NCI-H146 (cell line): ENCODE data around the gene MYO3B.

Source experiments
- DNase-seq: peaks from one replicate; lab custom pipeline; 2025; lab: John Stamatoyannopoulos, UW

Gene MYO3B

DNA sequence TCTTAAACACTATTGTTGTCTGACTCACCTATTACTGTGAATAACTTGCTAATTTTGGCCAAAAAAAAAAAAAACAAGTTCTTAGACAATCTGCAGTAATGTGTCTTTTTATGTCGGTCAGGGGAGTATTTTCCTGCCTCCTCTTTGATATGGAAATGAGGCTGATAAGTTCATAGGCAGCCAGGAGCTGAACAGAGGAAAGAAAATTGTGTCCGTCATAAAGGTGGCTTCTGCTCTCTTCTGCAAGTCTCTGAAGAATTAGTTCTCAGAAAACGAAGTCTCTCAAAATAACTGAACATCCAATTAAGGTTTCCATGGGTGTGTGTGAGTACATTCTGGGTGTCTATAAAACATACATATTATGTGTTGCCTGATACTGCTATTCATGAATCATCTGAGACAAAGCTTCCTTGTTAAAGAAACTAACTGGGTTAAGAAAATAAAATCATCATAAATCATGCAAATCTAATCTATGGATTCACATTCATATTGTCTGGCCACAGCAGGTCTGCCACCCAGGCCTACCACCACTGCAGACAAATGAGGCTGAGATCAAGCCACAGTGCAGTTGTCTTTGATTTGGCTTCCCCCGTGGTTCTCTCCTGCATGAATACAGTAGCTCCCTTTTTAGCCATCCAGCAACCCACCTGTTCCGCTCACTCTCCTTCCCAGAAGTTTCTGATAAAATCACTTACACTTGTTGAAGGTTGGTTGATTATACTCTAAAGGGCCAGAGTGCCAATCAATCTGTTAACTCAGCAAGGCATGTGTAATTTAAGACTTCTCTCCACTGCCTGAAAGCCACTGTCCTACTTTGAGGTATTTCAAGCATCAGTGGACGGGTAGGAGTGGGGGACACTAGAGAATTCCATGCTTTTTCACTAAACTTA, 517.8 kb downstream of the MYO3B start:
- DNase-seq: no peak

DNA sequence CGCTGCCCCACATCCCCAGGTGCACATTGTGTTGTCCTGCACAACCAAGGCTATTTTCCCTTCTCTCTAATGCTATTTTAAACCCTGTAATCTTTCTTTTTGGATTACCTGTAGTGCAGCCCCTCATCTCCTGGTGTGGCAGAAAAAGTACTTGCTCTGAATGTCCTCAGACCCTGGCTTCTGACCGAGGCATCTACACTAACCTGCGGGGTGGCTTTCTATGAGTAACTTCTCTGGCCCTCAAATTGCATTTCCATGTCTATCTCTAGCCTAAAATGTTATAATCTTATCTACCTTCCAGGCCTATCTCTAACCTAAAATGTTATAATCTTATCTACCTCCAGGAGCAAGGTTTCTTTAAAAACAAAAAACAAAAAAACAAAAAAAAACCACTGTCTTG, 519.0 kb downstream of the MYO3B start:
- no peak for DNase-seq

DNA sequence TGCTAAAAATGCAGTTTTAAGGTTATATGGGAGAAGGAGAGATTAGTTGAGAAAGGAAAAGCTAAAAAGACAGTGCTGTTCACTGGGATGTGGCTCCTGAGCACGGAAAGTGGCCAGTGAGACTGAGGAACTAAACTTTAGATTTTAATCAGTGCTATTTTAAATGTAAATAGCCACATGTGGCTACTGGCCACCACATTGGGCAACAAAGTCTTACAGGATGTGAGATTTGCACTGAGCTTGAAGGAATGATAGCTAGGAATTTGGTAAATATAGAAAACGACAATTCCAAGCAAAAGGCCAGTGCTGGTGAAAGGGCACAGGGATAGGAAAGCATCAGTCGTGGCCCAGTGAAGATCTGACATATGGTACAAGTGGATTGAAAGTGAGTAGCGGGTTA, 523.1 kb downstream of the MYO3B start:
- no peak for DNase-seq

DNA sequence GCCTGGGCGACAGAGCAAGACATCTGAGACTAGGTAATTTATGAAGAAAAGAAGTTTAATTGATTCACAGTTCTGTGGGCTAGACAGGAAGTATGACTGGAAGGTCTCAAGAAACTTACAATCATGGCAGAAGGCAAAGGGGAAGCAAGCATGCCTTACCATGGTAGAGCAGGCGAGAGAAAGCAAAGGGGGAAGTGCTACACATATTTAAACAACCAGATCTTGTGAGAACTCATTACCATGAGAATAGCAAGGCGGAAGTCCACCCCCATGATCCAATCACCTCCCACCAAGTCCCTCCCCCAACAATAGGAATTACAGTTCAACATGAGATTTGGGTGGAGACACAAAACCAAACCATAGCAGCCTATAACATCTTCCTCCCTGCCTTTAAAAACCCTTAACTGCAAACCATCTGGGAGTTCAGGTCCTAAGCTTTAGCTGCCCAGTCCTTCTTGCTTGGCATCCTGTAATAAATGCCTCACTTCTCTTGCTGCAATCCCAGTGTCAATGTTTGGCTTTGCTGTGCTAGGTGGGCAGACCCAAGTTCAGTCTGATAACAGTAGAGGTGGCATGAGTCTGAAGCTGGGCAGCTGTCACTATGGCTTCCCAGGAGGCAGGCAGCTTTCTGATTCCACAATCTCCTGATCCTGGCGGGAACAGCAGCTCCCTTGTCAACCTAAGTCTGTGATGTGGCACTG, 526.0 kb downstream of the MYO3B start:
- DNase-seq: no peak
